HepG2 (cell line): ENCODE data around the gene CYB561. TPM values are rescaled to one million over a fixed set of nuclear protein-coding genes. Genes with fewer than 3 reads are reported as not detected.

Experiments used
- EHMT2 ChIP-seq: fragments of 200-600 bp; sonication (generic); IDR thresholded peaks from 2 replicates; pipeline ENCODE4 v1.7.0; 2017; ENCODE audit warnings: antibody characterized with exemption, low read depth, low read length, borderline replicate concordance
- EP300 ChIP-seq, 3 experiments: sonication (generic) in 1 of 3; formaldehyde crosslinking in 1 of 3; IDR thresholded peaks; 2 replicates each; pipeline versions ENCODE4 v1.5.1 to v1.6.1; 2011 to 2020; ENCODE audit warnings: low read depth in 2 of 3, low read length in 2 of 3, borderline replicate concordance in 1 of 3, improper control_type of control experiment in 1 of 3, mild to moderate bottlenecking in 1 of 3, missing genetic modification reagents in 1 of 3, moderate library complexity in 1 of 3
- IRF2 ChIP-seq: IDR thresholded peaks from 2 replicates; pipeline ENCODE4 v1.6.1; 2018; ENCODE audit warnings: missing genetic modification reagents, missing compliant biosample characterization
- JARID2 ChIP-seq: sonication (generic); formaldehyde crosslinking; IDR thresholded peaks from 2 replicates; pipeline ENCODE4 v1.8.1; 2023; ENCODE audit warnings: missing genetic modification reagents, inconsistent platforms; ENCODE audit not compliant: insufficient replicate concordance
- KLF15 ChIP-seq: sonication (generic); formaldehyde crosslinking; IDR thresholded peaks from 2 replicates; pipeline ENCODE4 v1.8.1; 2023; ENCODE audit warnings: borderline replicate concordance, mild to moderate bottlenecking, inconsistent platforms, missing genetic modification reagents, mixed read lengths
- KMT2A ChIP-seq: sonication (generic); formaldehyde crosslinking; IDR thresholded peaks from 2 replicates; pipeline ENCODE4 v1.4.0; 2020; ENCODE audit warnings: missing genetic modification reagents
- NCOA5 ChIP-seq: sonication (generic); formaldehyde crosslinking; IDR thresholded peaks from 2 replicates; pipeline ENCODE4 v1.4.0; 2020; ENCODE audit warnings: missing genetic modification reagents
- POLR2G ChIP-seq: fragments of 200-400 bp; formaldehyde crosslinking; IDR thresholded peaks from 2 replicates; pipeline ENCODE4 v1.6.1; 2018; ENCODE audit warnings: mild to moderate bottlenecking, low read depth, low read length, moderate library complexity
- SATB2 ChIP-seq: sonication (generic); formaldehyde crosslinking; IDR thresholded peaks from 2 replicates; pipeline ENCODE4 v1.5.0; 2020; ENCODE audit warnings: missing genetic modification reagents
- SMAD3 ChIP-seq: sonication (generic); formaldehyde crosslinking; IDR thresholded peaks from 2 replicates; pipeline ENCODE4 v1.4.0; 2020; ENCODE audit warnings: missing genetic modification reagents
- ZFP37 ChIP-seq: sonication (generic); formaldehyde crosslinking; IDR thresholded peaks from 2 replicates; pipeline ENCODE4 v1.4.0; 2020; ENCODE audit warnings: missing genetic modification reagents, borderline replicate concordance
- ZFYVE20 ChIP-seq: sonication (generic); formaldehyde crosslinking; IDR thresholded peaks from 2 replicates; pipeline ENCODE4 v1.8.0; 2023; ENCODE audit warnings: low read depth, mild to moderate bottlenecking, moderate library complexity, missing genetic modification reagents, borderline replicate concordance
- ZMYM3 ChIP-seq: sonication (generic); formaldehyde crosslinking; IDR thresholded peaks from 2 replicates; pipeline ENCODE4 v1.5.1; 2020; ENCODE audit warnings: mild to moderate bottlenecking, missing genetic modification reagents
- ZNF12 ChIP-seq: sonication (generic); formaldehyde crosslinking; IDR thresholded peaks from 2 replicates; pipeline ENCODE4 v1.5.0; 2020; ENCODE audit warnings: missing genetic modification reagents
- ZNF251 ChIP-seq: sonication (generic); formaldehyde crosslinking; IDR thresholded peaks from 2 replicates; pipeline ENCODE4 v1.9.0; 2021; ENCODE audit warnings: mild to moderate bottlenecking, missing genetic modification reagents
- ZNF317 ChIP-seq: sonication (generic); formaldehyde crosslinking; IDR thresholded peaks from 2 replicates; pipeline ENCODE4 v1.5.0; 2020; ENCODE audit warnings: mild to moderate bottlenecking, missing genetic modification reagents
- ZNF367 ChIP-seq: sonication (generic); formaldehyde crosslinking; IDR thresholded peaks from 2 replicates; pipeline ENCODE4 v1.4.0; 2020; ENCODE audit warnings: missing genetic modification reagents, borderline replicate concordance
- ZNF510 ChIP-seq: sonication (generic); formaldehyde crosslinking; IDR thresholded peaks from 2 replicates; pipeline ENCODE4 v1.4.0; 2020; ENCODE audit warnings: low read depth, mild to moderate bottlenecking, missing genetic modification reagents
- ZNF841 ChIP-seq: sonication (generic); formaldehyde crosslinking; IDR thresholded peaks from 2 replicates; pipeline ENCODE4 v1.8.1; 2023; ENCODE audit warnings: missing genetic modification reagents, borderline replicate concordance
- ZNF891 ChIP-seq: sonication (generic); formaldehyde crosslinking; IDR thresholded peaks from 2 replicates; pipeline ENCODE4 v1.5.0; 2020; ENCODE audit warnings: mild to moderate bottlenecking, missing genetic modification reagents
- polyA plus RNA-seq, 8 experiments: library from polyadenylated mRNA; depleted of rRNA in 3 of 8; stranded (reverse) in 7 of 8; unstranded in 1 of 8; fragments of >200 nt; fragmentation: Illumina TruSeq in 4 of 8; extraction: Trizol in 4 of 8; gene quantifications; 2 replicates each; pipeline versions ENCODE4 v1.2.1 to v1.2.3, GENCODE V29; 2011 to 2016; ENCODE audit warnings: low read depth in 4 of 8, missing spikeins in 1 of 8, mixed read lengths in 1 of 8; ENCODE audit not compliant: insufficient read depth in 1 of 8
- total RNA-seq, 5 experiments: library from RNA; depleted of rRNA; stranded (reverse); fragments of >200 nt; fragmentation: Illumina TruSeq; extraction: Trizol; gene quantifications; 2 replicates each; pipeline ENCODE4 v1.2.3, GENCODE V29; 2016; ENCODE audit warnings: low read depth in 1 of 5
- TF ChIP-seq, protein P1 (sequence below): sonication (generic); formaldehyde crosslinking; IDR thresholded peaks from 2 replicates; pipeline ENCODE4 v1.4.0; 2020; ENCODE audit warnings: mild to moderate bottlenecking, missing genetic modification reagents
- TF ChIP-seq, protein P2 (sequence below): sonication (generic); formaldehyde crosslinking; IDR thresholded peaks from 2 replicates; pipeline ENCODE4 v1.4.0; 2020; ENCODE audit warnings: missing genetic modification reagents
- TF ChIP-seq, protein P3 (sequence below): sonication (generic); formaldehyde crosslinking; IDR thresholded peaks from 2 replicates; pipeline ENCODE4 v1.8.0; 2022; ENCODE audit warnings: low read depth, missing genetic modification reagents
- TF ChIP-seq, protein P4 (sequence below): sonication (generic); formaldehyde crosslinking; IDR thresholded peaks from 2 replicates; pipeline ENCODE4 v1.5.1; 2020; ENCODE audit warnings: mild to moderate bottlenecking, missing genetic modification reagents

Gene CYB561
- total and polyA plus RNA-seq, 2 of the 13 experiments (the other 11 are each of a cell fraction or from before 2014, with no cell fraction given), result 1.5 to 6.7 TPM

DNA sequence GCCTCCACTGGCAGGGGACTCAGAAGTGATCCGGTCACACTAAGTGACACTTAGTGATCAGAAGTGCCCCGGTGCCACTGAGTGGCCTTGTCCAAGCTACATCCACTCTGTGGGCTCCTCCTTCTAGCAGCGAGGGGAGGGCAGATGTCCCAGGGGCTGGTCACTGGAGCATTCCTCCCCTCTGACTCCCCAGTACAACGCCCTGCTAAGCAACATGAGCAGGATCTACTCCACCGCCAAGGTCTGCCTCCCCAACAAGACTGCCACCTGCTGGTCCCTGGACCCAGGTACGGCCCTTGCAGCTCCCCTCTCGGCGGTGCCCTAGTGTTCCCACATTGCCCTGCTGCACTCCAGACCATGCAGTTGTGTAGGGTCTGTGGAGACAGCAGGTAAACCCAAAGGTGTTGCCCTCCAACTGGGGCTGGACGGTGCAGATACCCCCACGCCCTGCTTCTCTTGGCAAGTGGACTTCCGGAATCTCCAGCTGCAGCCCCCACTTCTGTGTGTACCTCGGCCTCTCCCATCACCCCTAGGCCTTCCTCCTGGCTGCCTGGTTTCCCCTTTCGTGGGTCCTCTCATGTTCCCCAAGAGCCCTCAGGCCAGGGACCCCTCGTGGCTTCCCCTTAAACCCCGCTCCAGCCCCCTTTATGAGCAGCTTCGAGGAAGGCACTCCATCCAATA, 32.8 kb upstream of the CYB561 start (continued):
- TF ChIP-seq ZMYM3 (CRISPR knock-in tag) (0 out of 2 replicates have a peak, but pooled peaks have one; percentile 27), NCOA5 (no peak), ZFYVE20 (no peak), SATB2 (CRISPR knock-in tag) (no peak), SMAD3 (no peak), ZNF841 (CRISPR knock-in tag) (no peak), KMT2A (CRISPR knock-in tag) (0 out of 2 replicates have a peak, but pooled peaks have one; percentile 31), ZNF510 (CRISPR knock-in tag) (no peak), JARID2 (CRISPR knock-in tag) (peak; percentile 52), POLR2G (no peak), ZNF12 (CRISPR knock-in tag) (no peak), KLF15 (CRISPR knock-in tag) (no peak), ZFP37 (no peak), IRF2 (CRISPR knock-in tag) (peak; percentile 61; the same call in 1 of the 2 replicates), ZNF367 (CRISPR knock-in tag) (no peak), EHMT2 (no peak), ZNF251 (no peak), EP300 (IDR thresholded peaks at IDR 0.05; ENCODE audit: low read depth in 2 of 2, low read length in 2 of 2) (no peak), EP300 (CRISPR knock-in tag; IDR thresholded peaks at IDR 0.05; ENCODE audit: borderline replicate concordance) (no peak), ZNF317 (CRISPR knock-in tag) (no peak), ZNF891 (CRISPR knock-in tag) (no peak)
- TF ChIP-seq, protein P1, sequence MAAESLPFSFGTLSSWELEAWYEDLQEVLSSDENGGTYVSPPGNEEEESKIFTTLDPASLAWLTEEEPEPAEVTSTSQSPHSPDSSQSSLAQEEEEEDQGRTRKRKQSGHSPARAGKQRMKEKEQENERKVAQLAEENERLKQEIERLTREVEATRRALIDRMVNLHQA, result no peak
- TF ChIP-seq, protein P2, sequence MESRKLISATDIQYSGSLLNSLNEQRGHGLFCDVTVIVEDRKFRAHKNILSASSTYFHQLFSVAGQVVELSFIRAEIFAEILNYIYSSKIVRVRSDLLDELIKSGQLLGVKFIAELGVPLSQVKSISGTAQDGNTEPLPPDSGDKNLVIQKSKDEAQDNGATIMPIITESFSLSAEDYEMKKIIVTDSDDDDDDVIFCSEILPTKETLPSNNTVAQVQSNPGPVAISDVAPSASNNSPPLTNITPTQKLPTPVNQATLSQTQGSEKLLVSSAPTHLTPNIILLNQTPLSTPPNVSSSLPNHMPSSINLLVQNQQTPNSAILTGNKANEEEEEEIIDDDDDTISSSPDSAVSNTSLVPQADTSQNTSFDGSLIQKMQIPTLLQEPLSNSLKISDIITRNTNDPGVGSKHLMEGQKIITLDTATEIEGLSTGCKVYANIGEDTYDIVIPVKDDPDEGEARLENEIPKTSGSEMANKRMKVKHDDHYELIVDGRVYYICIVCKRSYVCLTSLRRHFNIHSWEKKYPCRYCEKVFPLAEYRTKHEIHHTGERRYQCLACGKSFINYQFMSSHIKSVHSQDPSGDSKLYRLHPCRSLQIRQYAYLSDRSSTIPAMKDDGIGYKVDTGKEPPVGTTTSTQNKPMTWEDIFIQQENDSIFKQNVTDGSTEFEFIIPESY (CRISPR knock-in tag), result peak; percentile 64; the same call in 1 of the 2 replicates
- TF ChIP-seq, protein P3, sequence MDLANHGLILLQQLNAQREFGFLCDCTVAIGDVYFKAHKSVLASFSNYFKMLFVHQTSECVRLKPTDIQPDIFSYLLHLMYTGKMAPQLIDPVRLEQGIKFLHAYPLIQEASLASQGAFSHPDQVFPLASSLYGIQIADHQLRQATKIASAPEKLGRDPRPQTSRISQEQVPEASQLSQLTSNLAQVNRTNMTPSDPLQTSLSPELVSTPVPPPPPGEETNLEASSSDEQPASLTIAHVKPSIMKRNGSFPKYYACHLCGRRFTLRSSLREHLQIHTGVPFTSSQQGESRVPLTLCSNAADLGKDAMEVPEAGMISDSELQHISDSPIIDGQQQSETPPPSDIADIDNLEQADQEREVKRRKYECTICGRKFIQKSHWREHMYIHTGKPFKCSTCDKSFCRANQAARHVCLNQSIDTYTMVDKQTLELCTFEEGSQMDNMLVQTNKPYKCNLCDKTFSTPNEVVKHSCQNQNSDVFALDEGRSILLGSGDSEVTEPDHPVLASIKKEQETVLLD, result no peak
- TF ChIP-seq, protein P4, sequence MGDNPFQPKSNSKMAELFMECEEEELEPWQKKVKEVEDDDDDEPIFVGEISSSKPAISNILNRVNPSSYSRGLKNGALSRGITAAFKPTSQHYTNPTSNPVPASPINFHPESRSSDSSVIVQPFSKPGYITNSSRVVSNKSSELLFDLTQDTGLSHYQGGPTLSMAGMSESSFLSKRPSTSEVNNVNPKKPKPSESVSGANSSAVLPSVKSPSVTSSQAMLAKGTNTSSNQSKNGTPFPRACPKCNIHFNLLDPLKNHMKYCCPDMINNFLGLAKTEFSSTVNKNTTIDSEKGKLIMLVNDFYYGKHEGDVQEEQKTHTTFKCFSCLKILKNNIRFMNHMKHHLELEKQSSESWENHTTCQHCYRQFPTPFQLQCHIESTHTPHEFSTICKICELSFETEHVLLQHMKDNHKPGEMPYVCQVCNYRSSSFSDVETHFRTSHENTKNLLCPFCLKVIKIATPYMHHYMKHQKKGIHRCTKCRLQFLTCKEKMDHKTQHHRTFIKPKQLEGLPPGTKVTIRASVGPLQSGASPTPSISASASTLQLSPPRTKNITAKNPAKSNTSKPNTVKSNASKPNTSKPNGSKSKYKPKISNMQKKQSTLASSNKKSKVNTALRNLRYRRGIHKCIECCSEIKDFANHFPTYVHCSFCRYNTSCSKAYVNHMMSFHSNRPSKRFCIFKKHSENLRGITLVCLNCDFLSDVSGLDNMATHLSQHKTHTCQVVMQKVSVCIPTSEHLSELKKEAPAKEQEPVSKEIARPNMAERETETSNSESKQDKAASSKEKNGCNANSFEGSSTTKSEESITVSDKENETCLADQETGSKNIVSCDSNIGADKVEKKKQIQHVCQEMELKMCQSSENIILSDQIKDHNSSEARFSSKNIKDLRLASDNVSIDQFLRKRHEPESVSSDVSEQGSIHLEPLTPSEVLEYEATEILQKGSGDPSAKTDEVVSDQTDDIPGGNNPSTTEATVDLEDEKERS (CRISPR knock-in tag), result no peak
